GM19025 (cell line): ENCODE data around the gene FAM76A.
A peak's percentile ranks its signal among the peaks of the same experiment; 100 is the strongest.

Experiments
- ATAC-seq: cut with Tn5 transposase; IDR thresholded peaks from one replicate; pipeline ENCODE4 v1.9.1; 2021; ENCODE audit warnings: mild to moderate bottlenecking, low read depth, moderate library complexity; ENCODE audit not compliant: unreplicated experiment

FAM76A gene

GRCh38 chr1:27719286-27720251, 6.2 kb upstream of the FAM76A start:
- no peak for ATAC-seq

DNA sequence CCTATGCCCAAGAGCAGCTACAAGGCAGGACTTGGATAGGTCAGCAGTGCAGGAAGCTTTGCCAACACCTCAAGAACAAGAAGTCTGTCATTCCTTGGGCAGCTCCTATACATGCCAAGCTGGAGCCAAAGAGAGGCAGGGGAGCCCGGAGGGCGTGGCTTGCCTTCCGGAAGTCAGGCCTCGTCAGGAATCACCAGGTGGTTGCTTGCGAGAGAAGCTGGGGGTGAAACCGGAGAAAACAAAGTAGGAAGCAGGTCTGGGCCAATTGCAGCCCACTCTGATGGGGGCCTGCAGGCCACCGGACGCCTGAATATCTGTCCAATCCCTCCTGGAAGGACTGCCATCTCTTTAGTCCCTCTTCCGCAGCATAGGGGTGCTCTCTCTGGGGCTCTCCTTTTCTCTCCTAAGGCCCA, 794 bp upstream of the FAM76A start:
- ATAC-seq: no peak

DNA sequence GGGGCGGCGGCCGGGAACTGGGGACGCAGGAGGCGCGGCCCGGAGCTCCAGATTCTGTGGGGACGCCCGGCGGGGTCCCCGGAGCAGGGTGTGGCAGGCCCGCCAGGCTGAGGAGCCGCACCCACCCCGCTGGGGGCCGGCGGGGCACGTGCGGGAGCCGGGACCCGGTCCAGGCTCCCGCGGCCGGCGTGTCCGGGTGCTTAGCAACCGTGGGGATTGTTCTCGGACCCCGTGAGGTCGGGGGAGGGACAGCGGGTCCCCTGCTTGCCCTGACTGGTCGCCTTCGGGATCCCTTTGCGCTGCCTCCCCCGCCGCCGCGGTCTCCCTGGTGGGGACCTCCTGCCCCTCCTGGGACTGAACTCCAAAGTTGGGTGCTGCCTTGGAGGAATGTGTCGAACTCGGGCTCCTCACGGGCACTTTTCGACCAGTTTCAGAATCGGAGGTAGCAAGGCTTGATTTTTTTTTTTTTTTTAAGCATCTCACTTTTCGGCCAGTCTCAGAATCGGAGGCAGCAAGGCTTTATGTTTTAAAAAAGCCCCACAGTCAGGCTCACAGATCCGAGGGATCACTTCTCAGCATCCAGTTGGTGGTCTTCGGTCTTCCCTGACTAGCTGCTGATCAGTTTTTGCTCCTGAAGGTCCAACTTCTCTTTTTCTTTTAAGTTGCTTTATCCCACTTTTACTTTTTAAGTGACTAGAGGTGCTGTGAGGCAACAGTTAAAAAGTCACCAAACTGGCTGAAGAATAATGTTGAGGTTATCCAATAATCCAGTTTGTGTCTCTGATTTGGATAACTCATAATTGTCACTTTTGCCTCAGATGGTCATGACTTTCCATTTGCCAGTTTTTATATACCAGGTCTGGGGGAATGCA, 648 bp downstream of the FAM76A start:
- ATAC-seq: peak; percentile 18

- no peak for ATAC-seq
These were observed 1.4 kb downstream of the FAM76A start for GRCh38 chr1:27727126-27727525.

GRCh38 chr1:27736252-27736651, 10.5 kb downstream of the FAM76A start:
- ATAC-seq: no peak

DNA sequence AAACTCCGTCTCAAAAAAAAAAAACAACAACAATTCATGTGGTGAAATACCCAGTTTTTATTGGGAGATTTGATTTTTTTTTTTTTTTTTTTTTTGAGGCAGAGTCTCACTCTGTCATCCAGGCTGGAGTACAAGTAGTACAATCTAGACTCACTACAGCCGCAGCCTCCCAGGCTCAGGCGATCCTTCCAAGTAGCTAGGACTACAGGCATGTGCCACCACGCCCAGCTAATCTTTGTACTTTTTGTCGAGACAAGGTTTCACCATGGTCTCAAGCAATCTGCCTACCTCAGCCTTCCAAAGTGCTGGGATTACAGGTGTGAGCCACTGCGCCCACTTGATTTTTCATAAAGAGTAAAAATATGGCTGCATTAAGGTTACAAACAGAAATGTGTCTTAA, 15.4 kb downstream of the FAM76A start:
- ATAC-seq: no peak

DNA sequence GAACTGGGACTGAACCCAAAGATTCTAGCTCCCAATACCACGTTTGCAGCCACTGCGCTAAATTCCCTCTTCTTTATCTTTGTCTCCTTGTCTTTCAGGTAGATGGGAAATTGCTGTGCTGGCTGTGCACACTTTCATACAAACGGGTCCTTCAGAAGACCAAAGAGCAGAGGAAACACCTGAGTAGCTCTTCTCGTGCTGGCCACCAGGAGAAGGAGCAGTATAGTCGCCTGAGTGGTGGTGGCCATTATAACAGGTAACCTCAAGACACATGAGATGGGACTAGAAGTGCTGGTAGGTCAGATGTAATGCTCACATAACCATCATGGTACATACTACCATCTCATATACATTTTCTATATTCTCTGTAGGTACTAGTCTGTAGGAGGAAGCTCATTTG, 18.8 kb downstream of the FAM76A start:
- no peak for ATAC-seq

DNA sequence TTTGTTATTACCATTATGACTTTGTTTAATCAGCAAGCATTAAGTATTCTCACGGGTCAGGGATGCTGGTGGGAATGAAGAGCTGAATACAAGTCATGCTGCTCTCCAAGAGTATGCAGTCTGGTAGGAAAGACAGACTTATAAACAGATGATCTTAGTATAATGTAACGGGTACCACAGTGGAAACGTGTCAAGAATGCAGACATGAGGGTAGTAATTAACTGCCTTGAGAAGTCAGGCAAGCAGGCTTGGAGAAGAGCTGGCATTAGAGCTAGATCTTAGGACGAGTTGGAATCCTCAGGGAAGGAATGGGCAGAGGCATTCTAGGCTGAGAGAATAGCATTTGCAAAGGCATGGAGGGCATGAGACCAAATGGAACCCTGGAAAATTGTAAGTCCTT, 19.7 kb downstream of the FAM76A start:
- no peak for ATAC-seq

DNA sequence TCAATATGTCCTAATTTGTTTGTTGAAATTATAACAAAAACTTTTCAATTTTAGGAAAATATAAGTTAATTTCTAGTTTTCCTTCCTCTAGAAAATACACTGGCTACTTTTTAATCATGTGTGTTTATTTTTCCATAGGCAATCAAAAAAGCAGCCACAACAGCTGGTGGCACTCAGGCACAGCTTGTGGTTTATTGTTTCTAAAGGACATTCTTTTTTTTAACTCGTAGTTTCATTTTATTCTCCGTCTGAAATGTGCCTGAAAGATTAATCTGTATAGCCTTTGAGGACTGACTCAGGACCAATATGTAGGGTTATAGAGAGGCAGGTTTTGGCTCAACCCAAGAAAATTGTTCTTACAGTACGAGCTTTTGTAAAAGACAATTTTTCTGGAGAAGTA, 26.6 kb downstream of the FAM76A start:
- no peak for ATAC-seq

DNA sequence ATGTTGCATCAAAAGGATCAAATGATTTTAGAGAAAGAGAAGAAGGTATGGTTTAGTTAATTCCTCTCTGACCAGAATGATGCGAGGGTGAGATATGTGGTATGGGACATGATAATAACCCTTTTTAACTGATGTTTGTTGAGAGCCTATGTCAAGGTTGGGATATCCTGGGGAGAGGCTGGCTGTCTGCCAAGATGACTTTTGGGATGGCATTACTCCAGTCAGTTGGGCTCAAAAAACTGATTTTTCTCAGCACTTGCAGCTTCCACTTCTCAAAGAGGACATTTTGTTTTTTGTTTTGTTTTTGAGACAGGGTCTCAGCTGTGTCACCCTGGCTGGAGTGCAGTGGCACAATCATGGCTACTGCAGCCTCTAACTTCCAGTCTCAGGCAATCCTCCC, 29.5 kb downstream of the FAM76A start:
- ATAC-seq: no peak

GRCh38 chr1:27755865-27756264, 30.1 kb downstream of the FAM76A start:
- no peak for ATAC-seq

DNA sequence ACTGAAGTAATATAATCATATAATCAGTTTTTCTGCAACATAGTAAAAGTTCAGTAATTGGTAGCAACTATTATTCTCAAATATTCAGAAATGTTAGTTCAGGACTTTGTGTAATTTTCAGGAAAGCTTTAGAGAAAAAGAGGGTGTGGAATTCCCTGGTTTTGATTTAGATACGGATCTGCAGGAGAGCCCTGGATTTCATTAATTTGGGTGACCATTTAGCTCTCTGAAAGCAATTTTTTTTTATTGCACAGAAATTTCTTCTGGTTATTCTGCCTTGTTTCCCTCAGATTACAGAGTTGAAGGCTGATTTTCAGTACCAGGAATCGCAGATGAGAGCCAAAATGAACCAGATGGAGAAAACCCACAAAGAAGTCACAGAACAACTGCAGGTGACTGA, 33.5 kb downstream of the FAM76A start:
- ATAC-seq: no peak

DNA sequence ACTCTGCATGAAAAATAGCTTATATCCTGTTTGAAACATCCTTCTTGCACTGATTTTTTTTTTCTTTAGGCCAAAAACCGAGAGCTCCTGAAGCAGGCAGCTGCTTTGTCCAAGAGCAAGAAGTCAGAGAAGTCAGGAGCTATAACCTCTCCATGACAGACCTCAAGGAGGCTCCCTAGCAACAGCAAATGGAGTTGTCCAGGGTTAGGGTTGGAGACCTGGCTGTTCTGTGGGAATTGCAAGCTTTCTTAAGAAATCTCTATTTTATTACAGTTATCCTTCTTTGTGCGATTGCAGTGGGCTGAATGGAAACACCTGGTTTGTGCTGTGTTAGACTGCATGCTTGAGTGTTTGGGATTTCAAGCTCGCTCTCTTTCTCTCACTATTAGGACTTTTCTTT, 34.7 kb downstream of the FAM76A start:
- ATAC-seq: no peak

DNA sequence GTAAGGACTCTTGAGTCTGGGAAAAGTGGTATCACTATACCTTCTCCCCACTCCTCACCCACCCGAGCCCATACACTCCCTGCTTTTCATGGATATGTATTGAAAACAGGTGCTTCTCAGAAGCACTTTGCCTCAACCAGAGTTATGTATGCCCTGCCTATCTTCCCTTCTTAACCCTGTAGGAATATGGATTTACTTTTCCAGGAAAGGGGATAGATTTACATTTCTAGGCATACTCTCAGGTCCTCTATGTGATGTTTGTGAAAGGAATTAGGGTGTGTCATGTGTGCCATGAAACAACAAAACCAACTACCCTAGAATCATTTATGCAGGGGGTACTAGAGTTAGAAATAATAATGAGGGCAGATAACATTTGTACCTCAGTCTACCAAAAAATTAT, 36.3 kb downstream of the FAM76A start:
- ATAC-seq: no peak

- no peak for ATAC-seq
These were observed 37.6 kb downstream of the FAM76A start for GRCh38 chr1:27763358-27763757.

GRCh38 chr1:27770293-27770830, 44.6 kb downstream of the FAM76A start:
- no peak for ATAC-seq

DNA sequence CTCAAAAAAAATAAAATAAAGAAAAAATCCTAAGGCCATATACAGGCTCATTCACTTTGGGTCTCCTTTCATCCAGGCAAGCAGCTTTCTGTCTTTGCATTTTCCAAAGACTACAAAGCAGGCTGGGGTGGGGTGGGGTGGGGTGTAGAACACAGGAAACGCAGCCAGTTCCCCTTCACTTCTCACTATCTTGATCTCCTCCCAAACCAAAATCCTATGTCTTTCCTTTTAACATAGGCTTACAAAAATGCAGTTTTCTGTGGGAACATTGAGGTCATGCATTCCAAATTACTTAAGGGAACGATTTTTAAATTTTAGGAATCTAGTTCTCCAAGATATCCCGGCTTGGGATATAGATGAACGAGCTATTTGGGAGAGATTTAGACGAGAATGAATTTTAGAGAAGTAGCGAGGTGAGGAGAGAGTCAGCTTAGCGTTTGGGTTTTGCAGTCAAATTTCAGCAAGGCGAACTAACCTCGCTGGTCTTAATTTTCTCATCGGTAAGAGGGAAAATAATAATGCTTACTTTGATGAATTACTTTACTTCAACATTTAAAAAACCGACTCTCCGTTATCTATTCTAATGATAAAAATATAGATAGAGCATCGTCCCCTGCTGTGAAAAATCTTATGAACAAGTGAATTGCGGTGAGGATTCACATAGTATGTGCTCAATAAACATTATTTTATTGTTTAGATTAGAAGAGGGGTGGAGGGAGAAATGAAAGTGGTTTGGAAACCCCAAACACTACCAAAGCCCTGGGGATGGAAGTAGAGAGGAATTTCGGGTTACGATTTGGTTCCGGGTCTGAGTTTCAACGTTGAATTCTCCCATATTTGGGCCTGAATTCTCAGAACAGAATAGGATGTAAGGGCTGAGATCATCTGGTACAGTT, 46.5 kb downstream of the FAM76A start:
- ATAC-seq: no peak

DNA sequence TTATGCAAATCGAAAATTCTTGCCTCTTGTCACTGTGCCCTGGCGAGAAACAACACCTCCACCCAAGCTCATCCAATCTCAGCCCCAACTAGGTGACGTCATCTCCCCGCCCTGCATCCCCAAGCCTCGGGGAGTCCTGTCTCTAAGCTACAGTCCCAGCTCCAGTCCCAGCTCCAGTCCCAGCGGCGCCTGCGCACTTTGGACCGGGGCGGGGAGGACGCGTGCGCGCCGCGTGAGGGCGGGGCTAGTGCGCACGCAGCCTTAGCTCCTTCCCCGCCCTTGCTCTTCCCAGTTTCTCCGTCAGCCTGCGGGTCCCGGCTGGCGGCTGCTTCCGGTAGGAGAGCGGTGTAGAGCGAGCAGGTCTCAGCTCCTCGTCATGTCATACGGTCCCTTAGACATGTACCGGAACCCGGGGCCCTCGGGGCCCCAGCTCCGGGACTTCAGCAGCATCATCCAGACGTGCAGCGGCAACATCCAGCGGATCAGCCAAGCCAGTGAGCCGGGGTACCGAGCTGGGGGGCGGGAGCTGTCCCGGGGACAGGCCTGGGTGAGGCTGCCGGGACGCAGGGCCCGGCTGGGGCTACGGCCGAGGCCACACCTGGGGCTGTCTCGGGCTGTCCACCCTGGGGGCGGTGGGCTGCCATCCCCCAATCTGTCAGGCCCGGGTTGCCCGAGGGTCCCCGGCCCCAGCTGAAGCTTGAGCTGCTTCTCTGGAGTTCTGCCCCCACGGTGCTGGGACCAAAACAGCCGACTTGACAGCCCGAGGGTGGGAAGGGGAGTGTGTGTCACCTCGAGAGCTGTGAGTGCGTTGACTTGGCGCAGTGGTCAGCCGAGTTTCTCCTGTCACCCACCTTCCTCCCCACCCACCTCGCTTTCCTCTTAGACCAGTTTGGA, 47.4 kb downstream of the FAM76A start, which contains the start of gene STX12:
Gene STX12, plus strand, starts transcription at position 288 of the 894 bp plus-strand sequence. Its CDS starts 89 bp downstream, at position 377.
- ATAC-seq: peak; percentile 91

GRCh38 chr1:27773826-27774445, 48.2 kb downstream of the FAM76A start:
- no peak for ATAC-seq
